Measurements from ENCODE around the gene ABCB10.

GRCh38 chr1:229607370-229607769, 48.9 kb upstream of the ABCB10 start:
- TF ChIP-seq CTCF (IDR thresholded peaks at IDR 0.05; ENCODE audit: insufficient read depth, low read length, poor library complexity, severe bottlenecking): no peak
- no peak for TF ChIP-seq EZH2phosphoT487 (conservative IDR thresholded peaks at IDR 0.05; ENCODE audit: low read length)

Data from SU-DHL-6 (cell line).